AG08395 (cell line): ENCODE measurements around the gene ATXN7L1.
A peak's percentile ranks its signal among the peaks of the same experiment; 100 is the strongest.

Source experiments
- DNase-seq: peaks from one replicate; pipeline ENCODE4 v3.0.0; 2012; ENCODE audit warnings: mixed read lengths, low spot score

The ATXN7L1 gene

DNA sequence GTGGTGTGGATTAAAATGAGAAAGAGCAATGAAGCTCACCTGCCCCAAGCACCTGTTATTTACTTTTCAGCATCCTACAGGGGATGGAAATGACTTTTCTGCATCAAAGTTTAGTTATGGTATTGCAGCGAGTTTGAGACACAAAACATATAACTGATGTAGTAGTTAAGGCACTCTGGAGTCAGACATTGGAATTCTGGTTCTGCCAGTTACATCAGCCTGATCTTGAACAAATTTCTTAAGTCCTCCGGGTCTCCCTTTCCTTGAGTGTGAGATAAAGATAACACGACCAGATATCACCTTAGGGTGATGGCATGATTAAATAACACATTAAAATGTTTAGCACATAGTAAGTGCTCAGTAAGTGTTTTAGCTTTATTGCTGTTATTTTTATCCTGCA lies 97.4 kb downstream of the ATXN7L1 start:
- DNase-seq = no peak

DNA sequence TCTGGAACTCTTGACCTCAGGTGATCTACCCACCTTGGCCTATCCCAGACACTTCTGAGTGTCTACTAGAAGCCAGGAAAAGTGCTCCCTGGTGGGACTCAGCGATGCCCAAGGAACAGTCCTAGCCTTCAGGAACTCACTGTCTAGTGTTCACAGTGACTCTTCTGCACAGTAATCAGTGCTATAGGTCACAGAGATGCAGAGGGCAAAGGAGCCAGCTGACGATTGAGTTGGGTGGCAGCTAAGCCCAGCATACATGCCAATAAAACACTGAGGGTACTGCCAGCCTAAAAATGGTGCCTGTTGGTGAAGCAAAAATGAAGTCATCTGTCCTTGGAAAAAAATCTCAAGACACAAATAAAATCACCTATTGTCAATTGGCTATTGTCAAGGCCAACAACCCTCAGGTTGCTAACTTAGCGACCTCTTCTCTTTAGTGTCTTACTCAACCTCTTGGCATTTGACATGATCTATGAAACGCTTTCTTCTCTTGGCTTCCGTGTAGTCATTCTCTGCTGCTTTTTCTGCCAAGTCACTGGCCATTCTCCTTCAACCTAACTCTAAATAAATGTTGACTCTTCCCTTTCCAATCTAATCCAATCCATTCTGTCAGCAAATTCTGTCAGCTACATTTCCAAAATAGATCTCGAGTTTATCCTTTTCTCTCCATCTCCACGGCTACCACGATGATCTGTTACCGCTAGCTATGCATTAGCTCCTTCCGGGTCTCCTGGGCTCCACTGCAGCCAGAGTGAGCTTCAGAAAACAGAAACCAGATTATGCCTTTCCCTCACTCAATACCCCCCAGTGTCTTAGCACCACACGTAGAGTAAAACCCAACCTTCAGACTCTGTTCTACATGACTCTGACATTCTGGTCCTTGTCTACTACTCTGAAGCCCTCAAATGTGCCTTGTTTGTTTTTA lies 99.2 kb downstream of the ATXN7L1 start:
- peak; percentile 33 for DNase-seq

GRCh38 chr7:105776068-105776790 lies 100.2 kb downstream of the ATXN7L1 start:
- DNase-seq = peak; percentile 98

DNA sequence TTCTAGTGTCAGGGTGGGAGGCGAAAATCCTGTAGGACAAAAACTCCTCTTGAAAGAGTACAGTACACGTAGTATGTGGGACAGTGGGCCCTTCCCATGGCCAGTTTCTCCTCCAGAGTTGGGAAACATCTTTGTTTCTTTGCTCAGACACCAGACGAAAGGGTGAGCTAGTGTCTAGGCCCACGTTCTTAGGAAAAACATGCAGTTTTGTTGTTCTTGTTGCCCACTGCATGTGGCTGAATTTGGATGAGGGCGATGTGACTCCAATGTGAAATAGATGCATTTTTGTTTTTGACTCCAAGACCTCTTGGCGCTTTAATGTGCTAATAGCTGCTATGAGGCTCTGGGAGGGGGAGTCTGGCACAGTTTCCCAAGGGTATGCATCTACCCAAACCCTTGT lies 100.8 kb downstream of the ATXN7L1 start:
- DNase-seq = no peak

DNA sequence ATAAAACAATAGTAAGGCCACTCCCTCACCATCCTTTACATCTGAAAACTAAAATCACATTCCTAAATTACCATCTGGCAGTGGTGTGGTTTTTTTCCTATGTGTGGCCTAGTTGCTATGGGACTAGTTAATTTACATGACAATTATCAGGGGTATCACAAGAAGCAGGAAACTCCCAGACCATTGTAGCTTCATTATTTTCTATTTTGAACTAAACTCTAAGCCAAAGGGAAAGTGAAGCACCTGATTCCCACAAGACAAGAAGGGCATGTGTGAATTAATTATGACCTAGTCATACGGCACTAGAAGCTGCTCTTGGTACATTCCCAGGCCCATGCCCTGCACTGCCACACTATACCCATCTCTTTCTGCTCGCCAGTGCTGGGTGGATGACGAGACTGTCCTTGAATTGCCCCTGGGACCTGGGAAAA lies 103.4 kb downstream of the ATXN7L1 start:
- DNase-seq = no peak

DNA sequence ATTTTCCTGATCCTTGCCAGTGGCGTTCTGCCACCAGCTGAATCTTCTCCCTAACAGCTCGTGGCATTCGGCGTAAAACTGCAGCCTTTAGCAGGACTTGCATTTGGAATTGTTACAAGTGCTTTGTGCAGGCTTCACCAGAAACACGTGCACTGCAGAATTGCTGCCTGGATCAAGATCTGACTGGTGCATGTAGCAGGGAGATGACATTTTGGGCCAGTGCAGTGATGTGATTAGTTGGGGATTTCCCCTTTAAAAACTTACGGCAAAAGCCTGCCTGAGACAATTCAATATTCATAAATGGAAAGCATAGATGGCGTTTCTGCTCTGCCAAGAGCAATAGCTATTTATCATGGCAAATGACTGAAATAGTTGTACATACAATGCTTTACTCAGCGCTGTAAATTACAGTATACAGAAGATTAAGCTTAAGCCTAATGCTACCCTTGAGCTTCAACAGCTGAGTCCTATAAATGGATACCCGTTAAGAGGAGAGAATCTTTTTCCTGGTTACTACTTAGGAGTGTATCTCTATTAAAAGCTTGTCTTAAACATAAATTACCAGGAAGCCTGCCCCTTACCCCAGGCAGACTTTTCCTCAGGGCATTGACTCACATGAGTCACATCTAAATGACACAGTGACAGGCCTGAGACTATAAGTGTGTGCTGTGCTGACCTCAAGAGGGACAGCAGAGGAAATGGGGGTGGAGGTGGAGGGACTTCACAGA lies 106.3 kb downstream of the ATXN7L1 start:
- peak; percentile 30 for DNase-seq

DNA sequence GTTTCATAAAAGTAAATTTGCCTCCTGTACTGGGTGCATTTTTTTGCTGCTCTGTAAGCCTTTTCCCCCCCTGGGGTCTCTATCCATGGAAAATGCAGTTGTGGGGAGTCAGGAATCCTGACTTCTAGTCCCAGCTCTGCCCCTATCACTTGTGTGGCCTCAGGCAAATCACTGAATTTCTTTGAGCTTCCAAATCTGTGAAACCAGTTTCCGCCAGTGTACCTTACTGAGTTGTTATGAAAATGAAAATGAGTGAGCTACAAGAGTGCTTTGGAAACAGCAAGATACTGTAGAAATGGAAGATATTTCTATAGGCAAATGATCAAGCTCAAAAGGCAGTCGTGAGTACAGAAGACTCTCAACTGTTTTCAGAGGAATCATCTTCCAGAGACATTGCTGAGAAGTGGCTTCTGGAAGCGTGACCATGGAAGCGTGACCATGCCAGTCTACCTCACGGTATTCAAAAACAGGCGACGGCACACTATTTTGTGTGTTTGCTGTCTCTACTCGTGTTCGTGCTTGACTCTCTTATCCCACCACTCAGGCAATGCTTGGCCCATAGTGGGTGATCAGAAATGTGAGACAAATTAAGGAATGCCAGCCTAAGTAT lies 107.4 kb downstream of the ATXN7L1 start:
- DNase-seq = no peak

DNA sequence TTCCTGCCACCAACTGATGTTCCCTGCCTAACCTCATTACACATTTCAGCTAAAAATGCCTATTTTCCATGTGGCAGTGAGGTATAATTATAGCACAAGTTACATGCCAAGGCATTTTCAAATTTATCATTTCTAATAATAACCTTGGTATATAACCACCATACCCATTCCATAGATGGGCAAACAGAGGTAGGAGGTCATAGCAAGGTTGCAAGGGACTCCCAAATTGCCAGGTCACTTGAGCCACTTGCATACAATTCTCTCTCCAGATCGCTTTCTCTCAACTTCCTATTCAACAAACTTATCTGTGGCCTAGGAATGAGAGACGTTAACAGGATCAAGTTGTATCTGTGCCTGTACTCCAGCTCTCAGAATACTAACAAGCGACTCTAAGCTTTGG lies 108.3 kb downstream of the ATXN7L1 start:
- no peak for DNase-seq

- no peak for DNase-seq
Observed at GRCh38 chr7:105766421-105767073, 109.9 kb downstream of the ATXN7L1 start.

DNA sequence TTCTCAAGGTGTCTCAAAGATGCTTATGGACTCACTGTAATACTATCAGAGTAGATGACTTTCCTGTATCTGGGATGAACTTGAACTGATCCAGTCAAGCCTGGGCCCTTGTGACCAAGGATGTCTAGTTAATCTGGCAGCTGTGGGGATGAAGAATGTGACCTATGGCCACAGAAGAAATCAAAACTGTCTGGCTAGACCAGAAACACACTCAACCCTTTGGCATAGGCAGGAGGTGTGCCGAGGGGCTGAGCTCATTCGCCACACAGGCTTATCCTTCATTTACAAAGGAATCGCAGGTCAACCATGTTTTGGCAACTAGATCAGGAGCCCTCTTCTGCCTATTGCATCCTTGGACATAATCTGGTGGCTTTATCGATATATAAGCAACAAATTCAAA lies 110.6 kb downstream of the ATXN7L1 start:
- DNase-seq = no peak

DNA sequence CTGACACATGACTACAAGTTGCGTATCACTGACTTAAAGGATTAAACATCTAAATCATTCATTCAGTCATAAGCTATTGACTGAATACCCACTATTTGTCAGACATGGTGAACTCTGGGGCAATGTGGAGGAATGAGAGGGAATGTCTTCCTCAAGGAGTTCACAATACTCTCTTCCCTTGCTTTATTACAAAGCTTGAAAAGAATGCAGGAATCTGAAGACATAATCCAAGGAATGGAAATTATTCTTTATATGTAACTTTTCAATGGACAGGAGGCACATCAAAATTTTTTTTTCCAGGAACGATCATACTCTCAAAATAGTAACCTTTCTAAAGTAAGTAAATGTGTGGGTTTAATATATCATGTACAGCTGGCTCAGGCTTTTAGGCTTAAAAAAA lies 111.9 kb downstream of the ATXN7L1 start:
- DNase-seq = no peak

DNA sequence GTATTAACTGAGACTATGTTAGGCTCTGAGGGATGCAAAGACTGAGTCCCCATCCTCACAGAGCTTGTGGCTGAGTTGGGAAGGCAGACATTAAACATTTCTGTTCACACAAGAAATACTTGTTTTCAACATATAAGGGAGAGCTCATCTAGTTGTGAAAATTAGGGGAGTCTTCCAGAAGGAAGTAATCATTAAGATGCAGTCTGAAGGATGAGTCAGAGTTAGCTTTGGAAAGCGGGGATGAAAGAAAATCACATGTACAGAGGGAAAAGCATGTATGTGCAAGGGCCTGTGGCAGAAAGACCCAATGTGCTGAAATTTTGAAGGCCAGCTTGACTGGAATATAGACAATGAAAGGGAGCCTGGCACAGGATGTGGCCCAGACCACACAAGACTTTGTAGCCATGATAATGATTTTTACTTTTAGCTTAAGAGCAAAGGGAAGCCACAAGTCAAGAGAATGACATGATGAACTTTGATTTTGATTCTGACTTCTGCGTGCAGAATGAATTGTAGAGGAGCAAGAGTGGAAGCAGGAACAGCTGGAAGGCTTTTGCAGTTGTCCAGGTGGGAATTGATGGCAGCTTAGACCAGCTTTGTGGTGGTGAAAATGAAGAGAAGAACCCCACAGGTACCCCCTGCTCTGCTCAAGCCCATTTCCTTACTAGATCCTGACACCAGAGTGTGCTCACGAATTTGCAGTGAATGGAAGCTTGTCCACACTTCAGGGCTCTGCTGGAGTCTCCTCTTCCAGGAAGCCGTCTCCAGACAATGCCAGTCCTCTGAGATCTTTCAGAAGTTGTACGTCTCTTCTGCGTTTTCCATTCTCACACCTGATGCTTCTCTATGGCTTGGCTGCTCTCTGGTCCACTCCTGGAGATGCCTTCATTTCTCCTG lies 115.6 kb downstream of the ATXN7L1 start:
- peak; percentile 29 for DNase-seq

DNA sequence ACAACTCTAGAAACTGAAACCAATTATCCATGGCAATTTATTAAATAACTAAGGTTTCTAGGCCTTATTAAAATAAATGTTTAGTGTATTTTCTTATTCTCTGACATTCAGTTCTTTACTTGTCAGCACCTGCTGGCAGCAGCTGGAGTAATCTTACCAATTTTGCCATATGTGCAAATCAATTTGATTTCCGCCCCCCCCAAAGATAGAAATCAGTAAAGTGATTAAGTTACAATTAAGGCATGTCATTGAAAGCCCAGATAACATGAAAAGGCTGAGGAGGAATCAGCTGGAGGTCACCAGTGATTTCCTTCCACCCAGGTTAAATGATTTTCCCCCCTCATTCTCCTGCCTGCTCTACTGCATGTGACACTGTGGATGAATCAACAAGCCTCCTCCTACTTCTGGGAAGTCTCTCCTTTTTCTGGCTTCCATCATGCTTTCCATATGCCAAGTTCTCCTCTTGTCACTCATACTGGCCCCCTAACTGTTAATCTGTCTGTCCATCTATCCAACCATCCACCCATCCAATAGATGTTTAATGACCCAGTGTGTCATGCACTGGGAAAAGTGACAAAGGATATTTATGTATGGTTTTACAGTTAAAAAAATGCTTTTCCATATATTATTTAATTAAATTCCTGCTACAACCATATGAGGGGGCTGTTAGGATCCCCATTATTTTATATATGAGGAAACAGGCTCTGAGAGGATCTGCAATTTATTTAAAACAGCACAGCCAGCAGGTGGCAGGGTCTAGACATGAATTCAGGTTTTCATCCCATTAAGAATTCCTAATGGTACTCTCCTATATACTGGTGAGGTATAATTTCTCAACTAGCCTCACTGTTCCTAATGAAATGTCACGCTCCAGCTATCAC lies 116.5 kb downstream of the ATXN7L1 start:
- DNase-seq = peak; percentile 59

GRCh38 chr7:105756367-105756766 lies 120.0 kb downstream of the ATXN7L1 start:
- no peak for DNase-seq

DNA sequence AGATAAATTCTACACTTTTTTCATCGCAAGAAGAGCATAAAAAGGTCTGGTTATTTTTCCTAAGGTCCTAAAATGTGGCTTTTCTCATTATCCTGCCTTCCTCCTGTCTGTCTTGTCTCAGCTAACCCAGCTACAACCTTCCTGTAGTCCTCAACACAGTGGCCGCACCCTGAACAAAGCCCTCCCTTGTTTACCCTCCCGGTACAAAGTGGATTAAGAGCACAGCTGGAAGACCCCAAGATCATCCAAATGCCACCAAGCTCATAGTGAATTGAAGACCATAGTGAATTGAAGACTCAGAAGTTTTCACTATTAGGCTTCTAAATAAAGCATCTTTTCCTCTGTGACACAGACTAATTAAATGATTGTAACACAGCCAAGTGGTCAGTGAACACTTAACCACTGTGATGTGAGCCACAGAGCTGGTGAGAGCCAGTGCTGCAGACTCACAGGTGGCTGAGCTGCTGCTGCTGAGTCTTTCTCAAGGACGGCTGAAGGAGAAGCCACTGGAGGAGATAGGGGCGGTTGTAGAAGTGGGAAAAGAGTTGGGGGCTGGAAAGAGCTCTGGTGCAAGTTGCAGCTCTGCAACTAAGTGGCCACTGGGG lies 123.6 kb downstream of the ATXN7L1 start:
- DNase-seq = no peak

DNA sequence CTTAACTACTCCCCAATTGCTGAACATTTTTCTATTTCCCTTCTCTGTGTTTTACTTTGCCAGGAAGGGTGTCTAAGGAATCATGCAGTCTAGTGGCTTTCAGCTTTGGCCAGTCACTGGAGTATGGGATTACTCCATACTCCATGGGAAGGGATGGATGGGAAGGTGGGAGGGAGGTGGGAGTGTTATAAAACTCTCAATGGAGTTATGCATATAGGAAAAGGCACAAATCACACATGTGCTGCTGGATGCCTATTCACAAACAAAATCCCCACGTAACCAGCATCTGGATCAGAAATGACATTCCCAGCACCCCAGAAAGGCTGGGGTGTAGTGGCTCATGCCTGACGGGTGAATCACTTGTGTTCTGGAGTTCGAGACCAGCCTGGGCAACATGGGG lies 125.3 kb downstream of the ATXN7L1 start:
- no peak for DNase-seq

GRCh38 chr7:105748701-105749100 lies 127.7 kb downstream of the ATXN7L1 start:
- no peak for DNase-seq

- no peak for DNase-seq
Observed at GRCh38 chr7:105745681-105746330, 130.6 kb downstream of the ATXN7L1 start.

DNA sequence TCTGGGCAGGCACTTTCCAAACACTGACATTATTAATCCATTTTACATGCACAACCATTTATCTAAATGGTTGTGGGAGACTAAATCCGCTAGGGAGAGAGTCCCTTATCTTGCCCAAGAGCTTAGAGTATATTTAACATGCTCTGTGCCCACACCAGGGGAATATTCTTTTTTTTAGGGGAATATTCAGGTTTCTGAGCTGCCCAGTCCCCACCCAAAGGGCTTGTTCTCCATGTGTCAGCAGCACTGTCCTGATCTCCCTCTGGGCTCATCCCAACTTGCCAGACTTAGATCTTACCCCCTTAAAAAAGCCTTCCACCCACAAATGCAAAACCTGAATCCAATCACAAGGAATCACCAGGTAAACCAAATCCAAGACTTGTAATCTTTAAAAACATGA lies 132.1 kb downstream of the ATXN7L1 start:
- no peak for DNase-seq
